Glutamatergic neuron (in vitro differentiated cells): ENCODE data around the gene SYTL4. TPM values are rescaled to one million over a fixed set of nuclear protein-coding genes. Genes with fewer than 3 reads are reported as not detected.

Experiments used
- DNase-seq: peaks from one replicate; pipeline ENCODE4 v3.0.0; 2022
- H3K27ac Mint-ChIP-seq: one replicate; pipeline ENCODE4 v1.8.0; 2020; ENCODE audit warnings: mild to moderate bottlenecking, mixed read lengths, inconsistent platforms; ENCODE audit not compliant: unreplicated experiment
- H3K27me3 Mint-ChIP-seq: one replicate; pipeline ENCODE4 v1.8.0; 2020; ENCODE audit warnings: mild to moderate bottlenecking, moderate library complexity, mixed read lengths, inconsistent platforms; ENCODE audit not compliant: unreplicated experiment
- H3K36me3 Mint-ChIP-seq: one replicate; pipeline ENCODE4 v1.8.0; 2020; ENCODE audit warnings: mild to moderate bottlenecking, mixed read lengths, inconsistent platforms; ENCODE audit not compliant: unreplicated experiment
- H3K4me1 Mint-ChIP-seq: one replicate; pipeline ENCODE4 v1.8.0; 2020; ENCODE audit warnings: mild to moderate bottlenecking, low read depth, mixed read lengths, inconsistent platforms; ENCODE audit not compliant: unreplicated experiment
- H3K4me3 Mint-ChIP-seq: one replicate; pipeline ENCODE4 v1.8.0; 2020; ENCODE audit warnings: mild to moderate bottlenecking, mixed read lengths, inconsistent platforms; ENCODE audit not compliant: unreplicated experiment
- H3K9me3 Mint-ChIP-seq: one replicate; pipeline ENCODE4 v1.8.0; 2020; ENCODE audit warnings: mild to moderate bottlenecking, moderate library complexity, mixed read lengths, inconsistent platforms; ENCODE audit not compliant: unreplicated experiment
- total RNA-seq: library from RNA; stranded (reverse); fragmentation: NEBNext Ultra II Directional; extraction: Animal tissue kit (Norgen Biotek cat#: 25700); gene quantifications from one replicate; pipeline ENCODE4 v1.2.1, GENCODE V29; 2021; ENCODE audit not compliant: unreplicated experiment
- TF ChIP-seq, protein P1 (sequence below): fragments of 200-600 bp; sonication (generic); IDR thresholded peaks from one replicate; pipeline ENCODE4 v1.5.0; 2021; ENCODE audit not compliant: partially characterized antibody, unreplicated experiment

Gene SYTL4
- total RNA-seq, 1 donor from 2014 or later, result 0.25 TPM

DNA sequence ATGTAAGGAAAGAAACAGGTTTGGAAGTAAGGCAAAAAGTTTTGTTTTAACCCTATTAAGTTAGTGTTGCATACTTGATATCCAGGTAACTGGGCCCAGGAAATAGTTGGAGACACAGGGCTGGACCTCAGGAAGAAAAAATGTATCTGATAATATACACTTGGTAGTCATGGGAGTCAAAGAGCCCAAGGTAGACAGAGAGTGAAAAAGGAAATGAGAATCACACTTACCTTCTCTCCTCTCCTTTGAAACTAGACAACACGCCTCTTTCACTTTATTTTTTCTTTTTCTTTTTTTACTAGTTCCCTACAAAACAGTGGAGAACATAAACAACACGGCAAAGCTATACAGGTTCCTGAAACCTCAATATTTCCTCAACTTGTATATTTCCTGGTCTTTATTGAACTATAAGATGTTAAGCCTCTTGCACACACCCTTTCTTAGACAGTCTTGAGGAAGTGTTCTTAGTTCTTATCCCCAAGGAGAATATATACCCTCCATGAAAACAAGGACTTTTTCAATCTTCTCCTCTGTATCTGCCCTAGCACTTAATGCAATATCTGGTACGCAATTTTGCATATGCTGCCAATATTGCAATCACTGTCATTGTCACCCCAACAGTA is 27.2 kb downstream of the SYTL4 start:
- Mint-ChIP-seq H3K9me3 (no peaks in the 10 kb centered on the region), H3K27me3 (no peaks in the 10 kb centered on the region), H3K36me3 (no peaks in the 10 kb centered on the region), H3K4me3 (no peak overlapping the region), H3K27ac (no peak overlapping the region), H3K4me1 (no peaks in the 10 kb centered on the region)
- TF ChIP-seq, protein P1, sequence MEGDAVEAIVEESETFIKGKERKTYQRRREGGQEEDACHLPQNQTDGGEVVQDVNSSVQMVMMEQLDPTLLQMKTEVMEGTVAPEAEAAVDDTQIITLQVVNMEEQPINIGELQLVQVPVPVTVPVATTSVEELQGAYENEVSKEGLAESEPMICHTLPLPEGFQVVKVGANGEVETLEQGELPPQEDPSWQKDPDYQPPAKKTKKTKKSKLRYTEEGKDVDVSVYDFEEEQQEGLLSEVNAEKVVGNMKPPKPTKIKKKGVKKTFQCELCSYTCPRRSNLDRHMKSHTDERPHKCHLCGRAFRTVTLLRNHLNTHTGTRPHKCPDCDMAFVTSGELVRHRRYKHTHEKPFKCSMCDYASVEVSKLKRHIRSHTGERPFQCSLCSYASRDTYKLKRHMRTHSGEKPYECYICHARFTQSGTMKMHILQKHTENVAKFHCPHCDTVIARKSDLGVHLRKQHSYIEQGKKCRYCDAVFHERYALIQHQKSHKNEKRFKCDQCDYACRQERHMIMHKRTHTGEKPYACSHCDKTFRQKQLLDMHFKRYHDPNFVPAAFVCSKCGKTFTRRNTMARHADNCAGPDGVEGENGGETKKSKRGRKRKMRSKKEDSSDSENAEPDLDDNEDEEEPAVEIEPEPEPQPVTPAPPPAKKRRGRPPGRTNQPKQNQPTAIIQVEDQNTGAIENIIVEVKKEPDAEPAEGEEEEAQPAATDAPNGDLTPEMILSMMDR, result no peak
- DNase-seq, result no peak

DNA sequence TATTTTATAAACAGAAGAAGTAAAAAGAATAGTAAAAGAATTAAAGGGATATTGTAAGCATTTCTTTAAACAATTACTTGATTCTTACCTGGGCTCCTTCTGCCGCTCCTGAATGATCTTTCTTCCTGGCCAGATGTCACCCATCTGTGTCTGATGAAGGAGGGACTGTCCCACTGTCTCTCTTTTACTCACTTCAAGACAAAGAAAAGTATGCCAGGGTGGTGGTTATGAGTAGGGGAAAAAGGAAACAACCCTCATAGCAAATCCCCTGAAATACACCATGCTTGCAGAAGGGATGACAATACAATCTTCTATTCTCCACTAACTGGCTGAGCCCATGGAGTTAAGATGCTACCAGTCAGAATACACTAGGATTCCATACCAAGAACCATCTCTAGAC is 31.1 kb downstream of the SYTL4 start:
- H3K4me3 Mint-ChIP-seq, result no peak overlapping the region
- H3K4me1 Mint-ChIP-seq, result no peaks in the 10 kb centered on the region
- H3K9me3 Mint-ChIP-seq, result no peaks in the 10 kb centered on the region
- DNase-seq, result no peak
- H3K27me3 Mint-ChIP-seq, result no peaks in the 10 kb centered on the region
- no peaks in the 10 kb centered on the region for H3K36me3 Mint-ChIP-seq
- no peak overlapping the region for H3K27ac Mint-ChIP-seq
- TF ChIP-seq, protein P1, result no peak

DNA sequence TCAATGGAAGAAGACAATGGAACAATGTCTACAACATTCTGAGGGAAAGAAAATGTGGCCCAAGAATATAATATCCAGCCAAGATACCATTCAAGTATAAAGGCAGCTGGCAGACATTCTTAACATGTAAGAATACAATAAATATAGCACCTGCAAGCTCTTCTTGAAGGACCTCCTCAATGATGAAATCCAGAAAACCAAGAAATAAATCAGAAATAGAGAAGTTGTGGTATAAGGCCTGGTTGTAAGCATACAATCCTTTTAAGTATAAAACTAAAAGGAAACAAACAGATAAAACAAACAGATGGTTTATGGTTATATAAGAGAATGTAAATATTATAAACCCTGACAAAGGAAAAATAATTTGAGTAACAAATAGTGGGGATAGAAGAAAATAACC is 33.4 kb downstream of the SYTL4 start:
- TF ChIP-seq, protein P1, result no peak
- H3K9me3 Mint-ChIP-seq, result no peaks in the 10 kb centered on the region
- DNase-seq, result no peak
- H3K27me3 Mint-ChIP-seq, result no peaks in the 10 kb centered on the region
- H3K4me1 Mint-ChIP-seq, result no peaks in the 10 kb centered on the region
- H3K27ac Mint-ChIP-seq, result no peak overlapping the region
- H3K36me3 Mint-ChIP-seq, result no peaks in the 10 kb centered on the region
- no peak overlapping the region for H3K4me3 Mint-ChIP-seq

DNA sequence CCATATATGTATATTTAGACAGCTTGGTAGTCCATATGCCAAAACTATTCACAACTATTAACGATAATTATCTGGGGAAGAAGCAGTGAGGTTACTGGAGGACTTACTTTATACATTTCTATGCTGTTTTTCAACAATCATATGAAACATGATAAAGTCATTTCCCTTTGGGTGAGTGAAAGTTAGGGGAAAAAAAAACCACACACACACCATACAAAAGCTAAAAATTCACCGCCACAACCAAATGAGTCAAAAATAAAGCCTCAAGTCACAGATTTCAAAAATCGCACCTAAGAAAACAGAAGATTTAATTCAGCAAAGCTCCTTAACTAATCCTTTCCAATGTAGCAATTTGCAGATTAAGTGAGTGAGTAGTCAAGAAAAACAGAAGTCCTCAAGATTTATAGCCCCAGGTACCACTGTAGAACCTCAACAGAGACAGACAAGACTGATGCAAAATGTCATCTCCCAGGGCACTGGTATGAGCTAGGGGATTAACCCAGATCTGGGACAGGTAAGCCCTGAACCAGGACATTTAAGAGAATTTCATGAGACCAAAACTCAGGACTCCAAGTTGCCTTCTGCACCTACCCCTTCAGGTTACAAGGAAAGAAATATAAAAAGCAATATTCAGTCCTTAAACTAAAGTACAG is 35.1 kb downstream of the SYTL4 start:
- TF ChIP-seq, protein P1, result no peak
- Mint-ChIP-seq H3K9me3 (peaks cover 2% of the 10 kb centered on the region), H3K4me3 (no peak overlapping the region), H3K36me3 (no peaks in the 10 kb centered on the region), H3K27me3 (no peaks in the 10 kb centered on the region), H3K27ac (no peak overlapping the region), H3K4me1 (no peaks in the 10 kb centered on the region)
- no peak for DNase-seq

DNA sequence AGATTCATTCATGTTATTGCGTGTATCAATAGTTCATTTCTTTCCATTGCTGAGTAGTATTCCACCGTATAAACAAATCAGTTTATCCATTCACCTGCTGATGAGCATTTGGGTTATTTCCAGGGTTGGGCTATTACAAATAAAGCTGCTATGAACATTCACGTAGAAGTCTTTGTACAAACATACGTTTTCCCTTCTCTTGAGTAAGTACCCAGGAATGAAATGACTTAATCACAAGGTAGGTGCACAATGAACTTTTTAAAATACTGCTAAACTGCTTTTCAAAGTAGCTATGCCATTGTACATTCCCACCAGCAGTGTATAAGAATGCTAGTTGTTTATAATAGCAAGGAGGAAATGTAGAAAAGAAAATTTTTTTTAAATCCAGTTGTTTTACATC is 35.9 kb downstream of the SYTL4 start:
- H3K27me3 Mint-ChIP-seq, result no peaks in the 10 kb centered on the region
- no peak overlapping the region for H3K27ac Mint-ChIP-seq
- peaks cover 2% of the 10 kb centered on the region for H3K9me3 Mint-ChIP-seq
- H3K4me1 Mint-ChIP-seq, result no peaks in the 10 kb centered on the region
- TF ChIP-seq, protein P1, result no peak
- H3K36me3 Mint-ChIP-seq, result no peaks in the 10 kb centered on the region
- no peak overlapping the region for H3K4me3 Mint-ChIP-seq
- DNase-seq, result no peak
